Esophagus muscularis mucosa (tissue), 4 donors: ENCODE results near the gene KLK14. TPM values are rescaled to one million over a fixed set of nuclear protein-coding genes. Genes with fewer than 3 reads are reported as not detected.

Experiments
- DNase-seq: peaks from one replicate; pipeline ENCODE4 v3.0.0-alpha.2; 2017; ENCODE audit errors: extremely low spot score
- H3K27ac ChIP-seq, 4 donors: fragments of 200-600 bp; sonication (generic); replicated peaks in 1 of 4; 1 replicate in 3 of 4; 2 replicates in 1 of 4; pipeline ENCODE4 v1.5.1; 2016 to 2019; ENCODE audit warnings: mild to moderate bottlenecking in 1 of 4
- H3K27me3 ChIP-seq, 4 donors: fragments of 200-600 bp; sonication (generic); one replicate each; pipeline versions ENCODE4 v1.5.1 to v1.6.0; 2016 to 2019
- H3K36me3 ChIP-seq, 4 donors: fragments of 200-600 bp; sonication (generic); one replicate each; pipeline ENCODE4 v1.5.1; 2016 to 2019
- H3K4me1 ChIP-seq, 4 donors: fragments of 200-600 bp; sonication (generic); one replicate each; pipeline ENCODE4 v1.5.1; 2016 to 2019
- H3K4me3 ChIP-seq, 4 donors: fragments of 200-600 bp; sonication (generic); 1 replicate in 2 of 4; 2 replicates in 2 of 4; pipeline ENCODE4 v1.5.1; 2016 to 2019; ENCODE audit warnings: mild to moderate bottlenecking in 4 of 4, moderate library complexity in 1 of 4
- H3K9me3 ChIP-seq, 4 donors: fragments of 200-600 bp; sonication (generic); 1 replicate in 3 of 4; 2 replicates in 1 of 4; pipeline ENCODE4 v1.5.1; 2016 to 2019
- CTCF ChIP-seq, 3 experiments: fragments of 200-600 bp in 2 of 3; fragments of 450-650 bp in 1 of 3; sonication (generic) in 2 of 3; IDR thresholded peaks; one replicate each; pipeline ENCODE4 v1.5.1; 2017 to 2019; ENCODE audit warnings: antibody characterized with exemption in 3 of 3, mild to moderate bottlenecking in 2 of 3, moderate library complexity in 1 of 3
- EP300 ChIP-seq: sonication (generic); formaldehyde crosslinking; IDR thresholded peaks from one replicate; pipeline ENCODE4 v1.6.1; 2017; ENCODE audit warnings: antibody characterized with exemption
- POLR2A ChIP-seq: fragments of 450-650 bp; IDR thresholded peaks from one replicate; pipeline ENCODE4 v1.6.1; 2017; ENCODE audit warnings: antibody characterized with exemption, moderate library complexity, mild to moderate bottlenecking, low read depth
- POLR2AphosphoS5 ChIP-seq, 2 donors: sonication (generic); formaldehyde crosslinking; IDR thresholded peaks; one replicate each; pipeline ENCODE4 v1.6.1; 2017; ENCODE audit warnings: antibody characterized with exemption in 2 of 2
- WGBS: methylation state at CpG from one replicate; pipeline ENCODE4 v1.1.5; 2018; 5-methylcytosine and 5-hydroxymethylcytosine counted together
- intact Hi-C: fragments of 100-400 bp; cut with DNase I; formaldehyde crosslinking; loops from one replicate; pipeline ENCODE4 v1.15.1; 2023
- total RNA-seq, 4 donors: library from RNA; depleted of rRNA; stranded (reverse); fragments of >200 nt; gene quantifications; one replicate each; pipeline versions ENCODE4 v1.1.0 to v1.2.1, GENCODE V29; 2016

Gene KLK14
- total RNA-seq, 4 donors from 2014 or later, result 0.52 TPM; not detected in 3

DNA sequence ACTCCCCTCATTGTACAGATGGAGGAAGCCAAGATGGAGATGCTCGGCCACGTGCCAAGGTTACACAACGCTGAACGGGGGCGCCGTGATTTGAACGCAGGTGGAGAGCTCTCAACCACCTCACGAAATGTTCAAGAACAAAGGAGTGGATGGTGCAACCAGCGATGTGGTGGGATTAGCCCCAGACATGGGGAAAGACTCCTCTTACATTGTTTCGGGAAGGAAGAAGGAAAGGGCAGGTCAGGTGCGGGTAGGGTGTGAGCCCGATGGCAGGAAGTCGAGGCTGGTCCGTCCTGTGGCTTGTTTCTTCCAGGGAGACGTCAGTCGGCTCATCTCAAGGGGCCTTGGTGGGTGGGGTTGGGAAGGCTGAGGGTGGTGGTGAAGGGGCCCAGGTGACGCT lies 7.1 kb upstream of the KLK14 start:
- Histone ChIP-seq H3K4me1 (no peaks in the 10 kb centered on the region), H3K9me3 (no peaks in the 10 kb centered on the region), H3K36me3 (no peaks in the 10 kb centered on the region), H3K4me3 (no peak overlapping the region), H3K27me3 (no peaks in the 10 kb centered on the region), H3K27ac (no peak overlapping the region)
- WGBS, result 77% methylated on average over 17 of the region's 17 CpGs
- no peak for DNase-seq
- intact Hi-C loops, result no loop called here
- TF ChIP-seq POLR2AphosphoS5 (IDR thresholded peaks at IDR 0.05), result no peak

- Histone ChIP-seq H3K27me3 (peaks cover 0 to 32% (median 0%) of the 10 kb centered on the region in 4 donors), H3K27ac (no peak overlapping the region), H3K4me1 (no peaks in the 10 kb centered on the region), H3K9me3 (no peaks in the 10 kb centered on the region), H3K4me3 (no peak overlapping the region), H3K36me3 (no peaks in the 10 kb centered on the region)
- intact Hi-C loops, result no loop called here
- no peak for DNase-seq
- WGBS, result 86% methylated on average over 13 of the region's 18 CpGs
- TF ChIP-seq CTCF (IDR thresholded peaks at IDR 0.05) (no peak), EP300 (no peak)
Measured at GRCh38 chr19:51086153-51086850, 3.6 kb upstream of the KLK14 start.

DNA sequence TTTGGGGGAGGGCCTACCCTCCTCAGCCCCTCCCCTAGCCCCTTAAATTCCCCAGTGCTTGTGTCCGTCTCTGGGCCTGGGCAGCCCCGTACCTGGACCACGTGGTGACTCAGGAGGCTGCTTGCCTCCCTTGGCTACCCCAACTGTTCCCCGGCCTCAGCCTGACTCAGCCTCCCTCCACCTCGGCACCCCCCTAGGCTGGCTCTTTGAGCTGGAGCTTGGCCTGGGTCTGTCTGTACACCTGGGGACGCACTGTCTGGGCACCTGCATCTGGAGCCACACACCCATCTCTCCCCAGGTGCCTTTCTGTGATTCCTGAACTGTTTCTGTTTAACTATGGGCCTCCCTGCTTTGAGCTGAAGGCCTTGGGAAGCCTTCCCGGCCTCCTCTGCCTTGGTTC lies 1.8 kb upstream of the KLK14 start:
- no peak for TF ChIP-seq POLR2A
- no peak for TF ChIP-seq CTCF (IDR thresholded peaks at IDR 0.05)
- no peak for TF ChIP-seq POLR2AphosphoS5 (IDR thresholded peaks at IDR 0.05)
- TF ChIP-seq EP300, result no peak
- Histone ChIP-seq H3K9me3 (no peaks in the 10 kb centered on the region), H3K27ac (no peak overlapping the region), H3K4me3 (no peak overlapping the region), H3K27me3 (peaks cover 0 to 47% (median 0%) of the 10 kb centered on the region in 4 donors), H3K4me1 (no peaks in the 10 kb centered on the region), H3K36me3 (no peaks in the 10 kb centered on the region)
- WGBS, result 85% methylated on average over 7 of the region's 7 CpGs
- intact Hi-C loops, result no loop called here
- no peak for DNase-seq

DNA sequence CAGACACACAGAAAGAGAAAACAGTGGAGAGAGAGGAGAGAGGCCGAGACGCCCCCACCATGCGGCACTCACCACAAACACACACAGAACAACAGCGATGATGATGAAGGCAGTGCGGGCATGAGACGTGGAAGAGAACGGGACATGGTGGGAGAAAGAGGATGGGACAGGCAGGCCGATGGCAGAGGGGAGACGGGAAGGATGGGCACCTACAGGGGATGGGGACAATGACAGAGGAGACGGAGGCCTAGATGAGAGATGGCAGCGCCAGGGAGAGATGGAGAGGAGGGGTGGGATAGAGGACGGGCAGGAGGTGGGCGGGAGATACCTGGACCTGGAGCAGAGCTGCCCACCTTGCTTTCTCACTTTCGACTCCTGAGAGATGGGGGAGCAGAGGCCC lies 1.1 kb upstream of the KLK14 start:
- Histone ChIP-seq H3K9me3 (no peaks in the 10 kb centered on the region), H3K4me1 (no peaks in the 10 kb centered on the region), H3K36me3 (no peaks in the 10 kb centered on the region), H3K4me3 (no peak overlapping the region), H3K27me3 (peaks cover 0 to 54% (median 0%) of the 10 kb centered on the region in 4 donors), H3K27ac (no peak overlapping the region)
- 73% methylated on average over 14 of the region's 14 CpGs for WGBS
- DNase-seq, result no peak
- intact Hi-C loops, result no loop called here
- no peak for TF ChIP-seq POLR2A
- no peak for TF ChIP-seq POLR2AphosphoS5 (IDR thresholded peaks at IDR 0.05)
- TF ChIP-seq CTCF (IDR thresholded peaks at IDR 0.05), result no peak
- no peak for TF ChIP-seq EP300

GRCh38 chr19:51083181-51083580 lies 494 bp upstream of the KLK14 start:
- Histone ChIP-seq H3K27ac (no peak overlapping the region), H3K9me3 (no peaks in the 10 kb centered on the region), H3K4me1 (no peaks in the 10 kb centered on the region), H3K36me3 (no peaks in the 10 kb centered on the region), H3K27me3 (peaks cover 0 to 58% (median 0%) of the 10 kb centered on the region in 4 donors), H3K4me3 (no peak overlapping the region)
- DNase-seq, result no peak
- 38% methylated on average over 4 of the region's 4 CpGs for WGBS
- TF ChIP-seq EP300, result no peak
- no peak for TF ChIP-seq CTCF (IDR thresholded peaks at IDR 0.05)
- TF ChIP-seq POLR2AphosphoS5 (IDR thresholded peaks at IDR 0.05), result no peak
- no peak for TF ChIP-seq POLR2A
- intact Hi-C loops, result no loop called here
